PC-3 (cell line): ENCODE measurements around the gene DHRS3.

ENCODE experiments used
- EZH2 ChIP-seq: fragments of 300-600 bp; sonication (generic); IDR thresholded peaks from one replicate; pipeline ENCODE4 v1.6.1; 2017; ENCODE audit warnings: antibody characterized with exemption, mild to moderate bottlenecking, low read length; ENCODE audit not compliant: unreplicated experiment
- EZH2phosphoT487 ChIP-seq: fragments of 300-600 bp; sonication (generic); IDR thresholded peaks from 2 replicates; pipeline ENCODE4 v1.6.1; 2018; ENCODE audit warnings: mild to moderate bottlenecking, antibody characterized with exemption, low read length, borderline replicate concordance
- TF ChIP-seq, protein P1 (sequence below): fragments of 300-600 bp; sonication (generic); conservative IDR thresholded peaks from 2 replicates; pipeline ENCODE4 v1.5.1; 2017; ENCODE audit warnings: antibody characterized with exemption, low read depth, mild to moderate bottlenecking, low read length

DNA sequence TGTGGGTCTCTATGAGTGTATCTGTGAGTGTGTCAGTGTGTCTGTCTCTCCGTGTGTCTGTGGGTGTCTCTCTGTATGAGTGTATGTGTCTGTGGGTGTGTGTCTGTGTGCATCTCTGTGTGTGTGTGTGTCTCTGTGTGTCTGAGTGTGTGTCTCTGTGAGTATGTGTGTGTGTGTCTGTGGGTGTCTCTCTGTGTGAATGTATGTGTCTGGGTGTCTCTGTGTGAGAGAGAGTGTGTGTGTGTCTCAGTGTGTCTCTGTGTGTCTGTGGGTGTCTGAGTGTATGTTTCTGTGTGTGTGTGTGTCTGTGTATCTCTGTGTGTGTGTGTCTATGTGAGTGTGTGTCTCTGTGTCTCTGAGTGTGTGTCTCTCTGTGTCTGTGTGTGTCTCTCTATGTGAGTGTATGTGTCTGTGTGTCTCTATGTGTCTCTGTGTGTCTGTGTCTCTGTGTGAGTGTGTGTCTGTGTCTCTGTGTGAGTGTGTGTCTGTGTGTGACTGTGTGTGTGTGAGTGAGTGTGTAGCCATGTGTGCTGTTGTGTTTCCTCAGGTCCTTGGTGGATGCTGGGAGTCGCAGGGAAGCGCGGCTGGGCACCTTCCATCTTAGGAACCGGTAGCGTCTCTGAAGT is 33.0 kb downstream of the DHRS3 start:
- TF ChIP-seq, protein P1, sequence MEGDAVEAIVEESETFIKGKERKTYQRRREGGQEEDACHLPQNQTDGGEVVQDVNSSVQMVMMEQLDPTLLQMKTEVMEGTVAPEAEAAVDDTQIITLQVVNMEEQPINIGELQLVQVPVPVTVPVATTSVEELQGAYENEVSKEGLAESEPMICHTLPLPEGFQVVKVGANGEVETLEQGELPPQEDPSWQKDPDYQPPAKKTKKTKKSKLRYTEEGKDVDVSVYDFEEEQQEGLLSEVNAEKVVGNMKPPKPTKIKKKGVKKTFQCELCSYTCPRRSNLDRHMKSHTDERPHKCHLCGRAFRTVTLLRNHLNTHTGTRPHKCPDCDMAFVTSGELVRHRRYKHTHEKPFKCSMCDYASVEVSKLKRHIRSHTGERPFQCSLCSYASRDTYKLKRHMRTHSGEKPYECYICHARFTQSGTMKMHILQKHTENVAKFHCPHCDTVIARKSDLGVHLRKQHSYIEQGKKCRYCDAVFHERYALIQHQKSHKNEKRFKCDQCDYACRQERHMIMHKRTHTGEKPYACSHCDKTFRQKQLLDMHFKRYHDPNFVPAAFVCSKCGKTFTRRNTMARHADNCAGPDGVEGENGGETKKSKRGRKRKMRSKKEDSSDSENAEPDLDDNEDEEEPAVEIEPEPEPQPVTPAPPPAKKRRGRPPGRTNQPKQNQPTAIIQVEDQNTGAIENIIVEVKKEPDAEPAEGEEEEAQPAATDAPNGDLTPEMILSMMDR = no peak
- TF ChIP-seq EZH2 (no peak), EZH2phosphoT487 (no peak)
